Measurements from ENCODE around the gene TANGO2. TPM values are rescaled to one million over a fixed set of nuclear protein-coding genes. Genes with fewer than 3 reads are reported as not detected.

The TANGO2 gene
- total RNA-seq, 1 experiment from 2014 or later, result 33.5 TPM

- TF ChIP-seq, protein P1, sequence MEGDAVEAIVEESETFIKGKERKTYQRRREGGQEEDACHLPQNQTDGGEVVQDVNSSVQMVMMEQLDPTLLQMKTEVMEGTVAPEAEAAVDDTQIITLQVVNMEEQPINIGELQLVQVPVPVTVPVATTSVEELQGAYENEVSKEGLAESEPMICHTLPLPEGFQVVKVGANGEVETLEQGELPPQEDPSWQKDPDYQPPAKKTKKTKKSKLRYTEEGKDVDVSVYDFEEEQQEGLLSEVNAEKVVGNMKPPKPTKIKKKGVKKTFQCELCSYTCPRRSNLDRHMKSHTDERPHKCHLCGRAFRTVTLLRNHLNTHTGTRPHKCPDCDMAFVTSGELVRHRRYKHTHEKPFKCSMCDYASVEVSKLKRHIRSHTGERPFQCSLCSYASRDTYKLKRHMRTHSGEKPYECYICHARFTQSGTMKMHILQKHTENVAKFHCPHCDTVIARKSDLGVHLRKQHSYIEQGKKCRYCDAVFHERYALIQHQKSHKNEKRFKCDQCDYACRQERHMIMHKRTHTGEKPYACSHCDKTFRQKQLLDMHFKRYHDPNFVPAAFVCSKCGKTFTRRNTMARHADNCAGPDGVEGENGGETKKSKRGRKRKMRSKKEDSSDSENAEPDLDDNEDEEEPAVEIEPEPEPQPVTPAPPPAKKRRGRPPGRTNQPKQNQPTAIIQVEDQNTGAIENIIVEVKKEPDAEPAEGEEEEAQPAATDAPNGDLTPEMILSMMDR (IDR thresholded peaks at IDR 0.05; ENCODE audit: unreplicated experiment), result no peak
- intact Hi-C loops (cut with micrococcal nuclease; ENCODE audit: unreplicated experiment), result no loop called here
- no peak for DNase-seq
- Mint-ChIP-seq H3K4me1 (ENCODE audit: low read depth, unreplicated experiment) (no peaks in the 10 kb centered on the region), H3K9me3 (ENCODE audit: low read depth, unreplicated experiment) (no peaks in the 10 kb centered on the region), H3K36me3 (ENCODE audit: insufficient read depth, unreplicated experiment) (peaks cover 8% of the 10 kb centered on the region), H3K27me3 (ENCODE audit: unreplicated experiment) (no peaks in the 10 kb centered on the region), H3K27ac (ENCODE audit: unreplicated experiment) (no peak overlapping the region), H3K4me3 (ENCODE audit: low read depth, unreplicated experiment) (no peak overlapping the region)
- no TSS peak for BruUV-seq (replicated peaks)
- CTCF ChIA-PET, result interaction anchor here (0.5 to 0.7 kb wide), 2 partner anchors 99 to 237 kb away, joined by 3 read pairs; no protein-coding TSS in a partner anchor
These were observed 40.6 kb downstream of the TANGO2 start for GRCh38 chr22:20061481-20061861.

DNA sequence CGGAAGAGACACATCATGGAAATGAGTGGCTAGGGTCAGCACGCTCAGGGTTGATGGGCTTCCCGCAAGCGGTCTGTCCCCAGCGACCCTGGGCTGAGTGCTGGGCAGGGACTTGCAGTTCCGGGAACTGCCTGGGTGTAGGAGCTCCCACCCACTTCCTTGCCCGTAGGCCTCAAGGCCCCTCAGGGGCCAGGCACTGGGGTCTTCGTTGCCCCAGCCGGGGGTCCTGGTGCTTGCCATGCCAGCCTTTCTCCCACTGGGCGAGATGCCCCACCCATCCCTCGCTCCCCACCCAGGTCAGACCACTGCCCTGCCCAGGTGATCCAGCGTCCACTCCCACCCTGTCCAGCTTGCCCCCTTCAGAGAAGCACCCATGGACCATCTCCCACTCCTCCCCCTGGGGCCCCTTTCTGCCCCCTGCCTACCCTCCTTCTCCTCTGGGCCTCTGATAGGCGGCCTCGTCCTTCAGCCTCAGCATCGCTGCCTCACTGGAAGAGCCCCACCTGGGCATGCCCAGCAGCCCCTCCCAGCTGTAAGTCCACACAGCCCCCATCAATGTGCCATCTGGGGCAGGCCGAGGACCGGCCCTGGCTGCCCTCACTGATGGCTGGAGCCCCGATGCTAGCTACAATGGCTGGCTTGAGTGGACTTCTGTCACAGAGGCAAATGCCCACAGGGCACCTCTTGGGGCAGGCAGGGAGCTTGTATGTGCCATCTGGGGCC is 41.3 kb downstream of the TANGO2 start:
- no peaks in the 10 kb centered on the region for H3K9me3 Mint-ChIP-seq (ENCODE audit: low read depth, unreplicated experiment)
- no peaks in the 10 kb centered on the region for H3K4me1 Mint-ChIP-seq (ENCODE audit: low read depth, unreplicated experiment)
- DNase-seq, result no peak
- TF ChIP-seq, protein P1 (IDR thresholded peaks at IDR 0.05; ENCODE audit: unreplicated experiment), result no peak
- no TSS peak for BruUV-seq (replicated peaks)
- H3K27ac Mint-ChIP-seq (ENCODE audit: unreplicated experiment), result no peak overlapping the region
- CTCF ChIA-PET, result interaction anchor here (0.6 kb wide), 1 partner anchor 12 kb away, joined by 5 read pairs; no protein-coding TSS in a partner anchor
- intact Hi-C loops (cut with micrococcal nuclease; ENCODE audit: unreplicated experiment), result no loop called here
- peaks cover 8% of the 10 kb centered on the region for H3K36me3 Mint-ChIP-seq (ENCODE audit: insufficient read depth, unreplicated experiment)
- no peak overlapping the region for H3K4me3 Mint-ChIP-seq (ENCODE audit: low read depth, unreplicated experiment)
- H3K27me3 Mint-ChIP-seq (ENCODE audit: unreplicated experiment), result no peaks in the 10 kb centered on the region

GRCh38 chr22:20062766-20063083 is 41.8 kb downstream of the TANGO2 start:
- TF ChIP-seq, protein P1 (IDR thresholded peaks at IDR 0.05; ENCODE audit: unreplicated experiment), result no peak
- no peaks in the 10 kb centered on the region for H3K9me3 Mint-ChIP-seq (ENCODE audit: low read depth, unreplicated experiment)
- H3K36me3 Mint-ChIP-seq (ENCODE audit: insufficient read depth, unreplicated experiment), result peaks cover 8% of the 10 kb centered on the region
- H3K4me1 Mint-ChIP-seq (ENCODE audit: low read depth, unreplicated experiment), result no peaks in the 10 kb centered on the region
- H3K27me3 Mint-ChIP-seq (ENCODE audit: unreplicated experiment), result no peaks in the 10 kb centered on the region
- intact Hi-C loops (cut with micrococcal nuclease; ENCODE audit: unreplicated experiment), result no loop called here
- CTCF ChIA-PET, result no interaction called here
- BruUV-seq (replicated peaks), result no TSS peak
- H3K27ac Mint-ChIP-seq (ENCODE audit: unreplicated experiment), result no peak overlapping the region
- H3K4me3 Mint-ChIP-seq (ENCODE audit: low read depth, unreplicated experiment), result no peak overlapping the region
- DNase-seq, result no peak

DNA sequence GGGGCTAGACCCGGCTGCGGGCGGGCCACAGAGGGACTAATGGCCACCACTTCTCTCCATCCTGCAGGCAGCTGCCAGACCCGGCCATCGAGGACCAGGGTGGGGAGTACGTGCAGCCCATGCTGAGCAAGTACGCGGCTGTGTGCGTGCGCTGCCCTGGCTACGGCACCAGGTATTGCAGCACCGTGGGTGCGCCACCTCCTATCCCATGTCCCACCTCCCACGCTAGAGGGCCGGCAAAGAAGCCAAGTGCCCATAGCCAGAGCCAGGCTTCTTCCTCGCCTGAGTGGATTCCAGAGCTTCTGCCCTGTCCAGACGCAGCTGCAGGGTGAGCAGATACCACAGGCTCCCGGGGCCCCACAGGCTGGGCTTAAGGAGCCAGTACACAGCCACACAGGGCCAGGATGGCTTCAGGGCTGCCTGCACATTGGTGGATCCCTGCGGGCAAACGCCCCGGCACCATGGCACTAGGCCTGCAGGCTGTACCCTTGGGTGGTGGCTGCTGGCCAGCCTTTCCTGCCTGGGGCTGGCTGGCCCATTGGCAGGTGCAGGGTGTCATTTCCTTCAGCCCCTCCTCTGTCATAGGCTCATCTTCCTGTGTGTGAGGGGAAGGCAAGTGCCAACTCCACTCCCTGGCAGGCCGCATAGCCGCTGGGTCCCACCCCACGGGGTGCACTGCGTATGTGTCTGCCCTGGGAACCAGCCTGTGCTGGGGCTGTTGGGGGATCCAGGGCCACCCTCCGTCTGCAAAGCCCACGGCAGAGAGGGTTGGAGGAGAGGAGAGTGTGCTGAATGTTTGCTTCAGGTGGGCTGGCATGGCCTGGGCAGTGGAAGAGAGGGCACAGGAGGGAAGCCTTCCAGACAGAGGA is 42.6 kb downstream of the TANGO2 start:
- no TSS peak for BruUV-seq (replicated peaks)
- intact Hi-C loops (cut with micrococcal nuclease; ENCODE audit: unreplicated experiment), result no loop called here
- Mint-ChIP-seq H3K27ac (ENCODE audit: unreplicated experiment) (no peak overlapping the region), H3K27me3 (ENCODE audit: unreplicated experiment) (no peaks in the 10 kb centered on the region), H3K36me3 (ENCODE audit: insufficient read depth, unreplicated experiment) (peaks cover 9% of the 10 kb centered on the region), H3K9me3 (ENCODE audit: low read depth, unreplicated experiment) (no peaks in the 10 kb centered on the region), H3K4me1 (ENCODE audit: low read depth, unreplicated experiment) (no peaks in the 10 kb centered on the region), H3K4me3 (ENCODE audit: low read depth, unreplicated experiment) (no peak overlapping the region)
- no peak for DNase-seq
- CTCF ChIA-PET, result no interaction called here
- TF ChIP-seq, protein P1 (IDR thresholded peaks at IDR 0.05; ENCODE audit: unreplicated experiment), result no peak

All from Calu3 (cell line).